ENCODE results near the gene GPS2. TPM values are rescaled to one million over a fixed set of nuclear protein-coding genes. Genes with fewer than 3 reads are reported as not detected.

Gene GPS2
- total and polyA plus RNA-seq, 10 of the 15 experiments (the other 5 are each of a cell fraction or from before 2014, with no cell fraction given), result 10.2 to 96.4 (median 42.5) TPM

DNA sequence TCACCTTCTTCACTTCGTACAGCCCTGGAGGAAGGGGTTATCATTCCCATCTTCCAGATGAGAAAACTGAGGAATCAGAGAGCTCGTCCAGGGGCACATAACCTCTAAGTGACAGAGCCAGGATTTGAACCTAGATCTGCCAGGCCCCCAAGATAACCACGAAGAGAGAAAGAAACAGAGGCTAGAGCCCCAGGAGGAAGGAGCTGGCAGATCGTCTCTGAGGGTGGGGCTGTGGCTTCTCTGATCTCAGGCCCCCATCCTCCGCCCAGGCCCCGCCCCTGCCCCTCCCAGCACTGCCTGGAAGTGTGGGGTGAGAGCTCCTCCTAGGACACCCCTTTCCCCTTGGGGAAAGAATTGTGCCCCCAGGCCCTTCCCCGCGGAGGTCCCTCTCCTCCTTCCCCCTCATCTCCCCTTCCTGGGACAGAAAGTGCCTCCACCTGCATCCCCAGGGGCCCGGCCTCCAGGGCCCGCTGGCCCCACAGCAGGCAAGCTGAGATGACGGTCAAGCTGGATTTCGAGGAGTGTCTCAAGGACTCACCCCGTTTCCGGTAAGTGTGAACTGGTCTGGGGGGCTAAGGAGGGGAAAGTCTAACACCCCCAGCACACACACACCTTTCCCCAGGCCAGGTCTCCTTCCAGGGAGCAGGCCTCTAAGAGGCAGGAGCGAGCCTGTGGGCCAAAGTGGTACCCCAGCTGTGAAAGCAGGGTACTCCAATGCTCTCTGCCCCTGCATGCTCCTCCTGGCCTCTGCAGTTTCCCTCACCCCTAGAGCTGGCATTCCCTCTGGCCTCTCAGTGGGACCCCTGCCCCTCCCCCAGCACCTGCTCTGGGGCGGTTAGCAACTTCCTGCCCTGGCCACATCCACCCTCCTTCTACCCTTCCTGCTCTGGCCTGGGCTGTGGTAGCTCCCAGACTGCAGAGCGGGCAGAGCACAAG, 21.3 kb upstream of the GPS2 start, which contains the start of gene ACAP1 (continued):
- TF ChIP-seq, protein P1, sequence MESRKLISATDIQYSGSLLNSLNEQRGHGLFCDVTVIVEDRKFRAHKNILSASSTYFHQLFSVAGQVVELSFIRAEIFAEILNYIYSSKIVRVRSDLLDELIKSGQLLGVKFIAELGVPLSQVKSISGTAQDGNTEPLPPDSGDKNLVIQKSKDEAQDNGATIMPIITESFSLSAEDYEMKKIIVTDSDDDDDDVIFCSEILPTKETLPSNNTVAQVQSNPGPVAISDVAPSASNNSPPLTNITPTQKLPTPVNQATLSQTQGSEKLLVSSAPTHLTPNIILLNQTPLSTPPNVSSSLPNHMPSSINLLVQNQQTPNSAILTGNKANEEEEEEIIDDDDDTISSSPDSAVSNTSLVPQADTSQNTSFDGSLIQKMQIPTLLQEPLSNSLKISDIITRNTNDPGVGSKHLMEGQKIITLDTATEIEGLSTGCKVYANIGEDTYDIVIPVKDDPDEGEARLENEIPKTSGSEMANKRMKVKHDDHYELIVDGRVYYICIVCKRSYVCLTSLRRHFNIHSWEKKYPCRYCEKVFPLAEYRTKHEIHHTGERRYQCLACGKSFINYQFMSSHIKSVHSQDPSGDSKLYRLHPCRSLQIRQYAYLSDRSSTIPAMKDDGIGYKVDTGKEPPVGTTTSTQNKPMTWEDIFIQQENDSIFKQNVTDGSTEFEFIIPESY (IDR thresholded peaks at IDR 0.05), result no peak
- TF ChIP-seq, protein P2, sequence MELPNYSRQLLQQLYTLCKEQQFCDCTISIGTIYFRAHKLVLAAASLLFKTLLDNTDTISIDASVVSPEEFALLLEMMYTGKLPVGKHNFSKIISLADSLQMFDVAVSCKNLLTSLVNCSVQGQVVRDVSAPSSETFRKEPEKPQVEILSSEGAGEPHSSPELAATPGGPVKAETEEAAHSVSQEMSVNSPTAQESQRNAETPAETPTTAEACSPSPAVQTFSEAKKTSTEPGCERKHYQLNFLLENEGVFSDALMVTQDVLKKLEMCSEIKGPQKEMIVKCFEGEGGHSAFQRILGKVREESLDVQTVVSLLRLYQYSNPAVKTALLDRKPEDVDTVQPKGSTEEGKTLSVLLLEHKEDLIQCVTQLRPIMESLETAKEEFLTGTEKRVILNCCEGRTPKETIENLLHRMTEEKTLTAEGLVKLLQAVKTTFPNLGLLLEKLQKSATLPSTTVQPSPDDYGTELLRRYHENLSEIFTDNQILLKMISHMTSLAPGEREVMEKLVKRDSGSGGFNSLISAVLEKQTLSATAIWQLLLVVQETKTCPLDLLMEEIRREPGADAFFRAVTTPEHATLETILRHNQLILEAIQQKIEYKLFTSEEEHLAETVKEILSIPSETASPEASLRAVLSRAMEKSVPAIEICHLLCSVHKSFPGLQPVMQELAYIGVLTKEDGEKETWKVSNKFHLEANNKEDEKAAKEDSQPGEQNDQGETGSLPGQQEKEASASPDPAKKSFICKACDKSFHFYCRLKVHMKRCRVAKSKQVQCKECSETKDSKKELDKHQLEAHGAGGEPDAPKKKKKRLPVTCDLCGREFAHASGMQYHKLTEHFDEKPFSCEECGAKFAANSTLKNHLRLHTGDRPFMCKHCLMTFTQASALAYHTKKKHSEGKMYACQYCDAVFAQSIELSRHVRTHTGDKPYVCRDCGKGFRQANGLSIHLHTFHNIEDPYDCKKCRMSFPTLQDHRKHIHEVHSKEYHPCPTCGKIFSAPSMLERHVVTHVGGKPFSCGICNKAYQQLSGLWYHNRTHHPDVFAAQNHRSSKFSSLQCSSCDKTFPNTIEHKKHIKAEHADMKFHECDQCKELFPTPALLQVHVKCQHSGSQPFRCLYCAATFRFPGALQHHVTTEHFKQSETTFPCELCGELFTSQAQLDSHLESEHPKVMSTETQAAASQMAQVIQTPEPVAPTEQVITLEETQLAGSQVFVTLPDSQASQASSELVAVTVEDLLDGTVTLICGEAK (IDR thresholded peaks at IDR 0.05; ENCODE audit: borderline replicate concordance), result peak; percentile 29; the same call in 1 of the 2 replicates
- TF ChIP-seq SUPT20H (IDR thresholded peaks at IDR 0.05; ENCODE audit: borderline replicate concordance, control insufficient read depth, low read depth, low read length) (no peak), STAT3 (IDR thresholded peaks at IDR 0.05; ENCODE audit: low read depth, low read length) (no peak), NFXL1 (IDR thresholded peaks at IDR 0.05; ENCODE audit: borderline replicate concordance) (no peak), WRNIP1 (IDR thresholded peaks at IDR 0.05; ENCODE audit: borderline replicate concordance, low read depth, low read length) (no peak), ETV6 (conservative IDR thresholded peaks at IDR 0.05 in 1 of 2, IDR thresholded peaks at IDR 0.05 in 1 of 2; ENCODE audit: borderline replicate concordance in 1 of 2, low read depth in 1 of 2) (0 out of 4 replicates have a peak, but pooled peaks of 1 of the 2 experiments have one; percentile 24), KAT2A (conservative IDR thresholded peaks at IDR 0.05; ENCODE audit: control insufficient read depth, low read depth, low read length) (no peak), IRF4 (IDR thresholded peaks at IDR 0.05; ENCODE audit: low read depth, low read length) (0 out of 2 replicates have a peak, but pooled peaks have one; percentile 25), RAD21 (IDR thresholded peaks at IDR 0.05; ENCODE audit: insufficient read depth, low read depth, low read length) (no peak), CBFB (IDR thresholded peaks at IDR 0.05; ENCODE audit: low read depth) (peak; percentile 22; the same call in 1 of the 2 replicates), EED (IDR thresholded peaks at IDR 0.05; ENCODE audit: low read depth) (peak; percentile 58), ZNF207 (IDR thresholded peaks at IDR 0.05; ENCODE audit: borderline replicate concordance) (0 out of 2 replicates have a peak, but pooled peaks have one; percentile 30), FOXK2 (IDR thresholded peaks at IDR 0.05) (no peak), NBN (IDR thresholded peaks at IDR 0.05) (peak; percentile 45; the same call in 1 of the 2 replicates), BRCA1 (IDR thresholded peaks at IDR 0.05; ENCODE audit: low read depth, low read length) (no peak), TARDBP (IDR thresholded peaks at IDR 0.05; ENCODE audit: borderline replicate concordance) (no peak)
- TF ChIP-seq, protein P3, sequence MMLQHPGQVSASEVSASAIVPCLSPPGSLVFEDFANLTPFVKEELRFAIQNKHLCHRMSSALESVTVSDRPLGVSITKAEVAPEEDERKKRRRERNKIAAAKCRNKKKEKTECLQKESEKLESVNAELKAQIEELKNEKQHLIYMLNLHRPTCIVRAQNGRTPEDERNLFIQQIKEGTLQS (IDR thresholded peaks at IDR 0.05; ENCODE audit: borderline replicate concordance, extremely low read depth, low read depth, low read length), result no peak
- TF ChIP-seq, protein P4, sequence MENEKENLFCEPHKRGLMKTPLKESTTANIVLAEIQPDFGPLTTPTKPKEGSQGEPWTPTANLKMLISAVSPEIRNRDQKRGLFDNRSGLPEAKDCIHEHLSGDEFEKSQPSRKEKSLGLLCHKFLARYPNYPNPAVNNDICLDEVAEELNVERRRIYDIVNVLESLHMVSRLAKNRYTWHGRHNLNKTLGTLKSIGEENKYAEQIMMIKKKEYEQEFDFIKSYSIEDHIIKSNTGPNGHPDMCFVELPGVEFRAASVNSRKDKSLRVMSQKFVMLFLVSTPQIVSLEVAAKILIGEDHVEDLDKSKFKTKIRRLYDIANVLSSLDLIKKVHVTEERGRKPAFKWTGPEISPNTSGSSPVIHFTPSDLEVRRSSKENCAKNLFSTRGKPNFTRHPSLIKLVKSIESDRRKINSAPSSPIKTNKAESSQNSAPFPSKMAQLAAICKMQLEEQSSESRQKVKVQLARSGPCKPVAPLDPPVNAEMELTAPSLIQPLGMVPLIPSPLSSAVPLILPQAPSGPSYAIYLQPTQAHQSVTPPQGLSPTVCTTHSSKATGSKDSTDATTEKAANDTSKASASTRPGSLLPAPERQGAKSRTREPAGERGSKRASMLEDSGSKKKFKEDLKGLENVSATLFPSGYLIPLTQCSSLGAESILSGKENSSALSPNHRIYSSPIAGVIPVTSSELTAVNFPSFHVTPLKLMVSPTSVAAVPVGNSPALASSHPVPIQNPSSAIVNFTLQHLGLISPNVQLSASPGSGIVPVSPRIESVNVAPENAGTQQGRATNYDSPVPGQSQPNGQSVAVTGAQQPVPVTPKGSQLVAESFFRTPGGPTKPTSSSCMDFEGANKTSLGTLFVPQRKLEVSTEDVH (IDR thresholded peaks at IDR 0.05; ENCODE audit: low read depth, partially characterized antibody), result no peak

Measured in GM12878 (cell line).